Smooth muscle cell (in vitro differentiated cells): ENCODE measurements around the gene ZNF287. TPM values are rescaled to one million over a fixed set of nuclear protein-coding genes. Genes with fewer than 3 reads are reported as not detected.

Source experiments
- DNase-seq: peaks from one replicate; lab custom pipeline; 2025; ENCODE audit not compliant: unreplicated experiment; lab: John Stamatoyannopoulos, UW
- H2AFZ ChIP-seq: fragments of 200-600 bp; sonication (generic); 2 replicates; pipeline ENCODE4 v1.6.0; 2016; ENCODE audit warnings: antibody characterized with exemption, low read depth, mild to moderate bottlenecking
- H3F3A ChIP-seq: fragments of 200-600 bp; sonication (generic); 2 replicates; pipeline ENCODE4 v1.6.0; 2017; ENCODE audit warnings: antibody characterized with exemption, low read depth
- H3K27ac ChIP-seq: fragments of 200-600 bp; sonication (generic); 2 replicates; pipeline ENCODE4 v1.5.1; 2016; ENCODE audit warnings: low read depth, mild to moderate bottlenecking
- H3K27me3 ChIP-seq: fragments of 200-600 bp; sonication (generic); 2 replicates; pipeline ENCODE4 v1.6.1; 2016; ENCODE audit warnings: low read depth, mild to moderate bottlenecking
- H3K36me3 ChIP-seq: fragments of 200-600 bp; sonication (generic); 2 replicates; pipeline ENCODE4 v1.5.1; 2016; ENCODE audit warnings: low read depth
- H3K4me1 ChIP-seq: fragments of 200-600 bp; sonication (generic); 2 replicates; pipeline ENCODE4 v1.5.1; 2016; ENCODE audit warnings: low read depth
- H3K4me2 ChIP-seq: fragments of 200-600 bp; sonication (generic); 2 replicates; pipeline ENCODE4 v1.6.0; 2016; ENCODE audit warnings: mild to moderate bottlenecking
- H3K4me3 ChIP-seq: fragments of 200-600 bp; sonication (generic); 2 replicates; pipeline ENCODE4 v1.5.1; 2016; ENCODE audit warnings: mild to moderate bottlenecking
- H3K79me2 ChIP-seq: fragments of 200-600 bp; sonication (generic); 2 replicates; pipeline ENCODE4 v1.6.0; 2016; ENCODE audit warnings: low read depth, mild to moderate bottlenecking
- H3K9ac ChIP-seq: fragments of 200-600 bp; sonication (generic); 2 replicates; pipeline ENCODE4 v1.6.0; 2016; ENCODE audit warnings: low read depth
- H3K9me3 ChIP-seq: fragments of 200-600 bp; sonication (generic); replicated peaks from 2 replicates; pipeline ENCODE4 v1.5.1; 2016; ENCODE audit warnings: low read depth
- H4K20me1 ChIP-seq: fragments of 200-600 bp; sonication (generic); 2 replicates; pipeline ENCODE4 v1.6.0; 2016; ENCODE audit warnings: low read depth
- WGBS: methylation state at CpG from one replicate; pipeline ENCODE4 v1.1.7; 2016; ENCODE audit warnings: low lambda C conversion rate; 5-methylcytosine and 5-hydroxymethylcytosine counted together
- polyA plus RNA-seq: library from polyadenylated mRNA; unstranded; fragments of >200 nt; fragmentation: Nextera tagmentation; extraction: Ambion mirVana; gene quantifications from 2 replicates; pipeline ENCODE4 v1.2.1, GENCODE V29; 2016
- total RNA-seq: library from RNA; depleted of rRNA; stranded (reverse); fragments of >200 nt; gene quantifications from 2 replicates; pipeline ENCODE4 v1.2.3, GENCODE V29; 2014
- TF ChIP-seq, protein P1 (sequence below): fragments of 200-600 bp; sonication (generic); IDR thresholded peaks from 2 replicates; pipeline ENCODE4 v1.5.1; 2017; ENCODE audit warnings: borderline replicate concordance, mild to moderate bottlenecking, antibody characterized with exemption; ENCODE audit not compliant: insufficient read depth, poor library complexity, severe bottlenecking

The ZNF287 gene
- total and polyA plus RNA-seq, 2 experiments from 2014 or later, result 17.7 to 25.8 TPM

DNA sequence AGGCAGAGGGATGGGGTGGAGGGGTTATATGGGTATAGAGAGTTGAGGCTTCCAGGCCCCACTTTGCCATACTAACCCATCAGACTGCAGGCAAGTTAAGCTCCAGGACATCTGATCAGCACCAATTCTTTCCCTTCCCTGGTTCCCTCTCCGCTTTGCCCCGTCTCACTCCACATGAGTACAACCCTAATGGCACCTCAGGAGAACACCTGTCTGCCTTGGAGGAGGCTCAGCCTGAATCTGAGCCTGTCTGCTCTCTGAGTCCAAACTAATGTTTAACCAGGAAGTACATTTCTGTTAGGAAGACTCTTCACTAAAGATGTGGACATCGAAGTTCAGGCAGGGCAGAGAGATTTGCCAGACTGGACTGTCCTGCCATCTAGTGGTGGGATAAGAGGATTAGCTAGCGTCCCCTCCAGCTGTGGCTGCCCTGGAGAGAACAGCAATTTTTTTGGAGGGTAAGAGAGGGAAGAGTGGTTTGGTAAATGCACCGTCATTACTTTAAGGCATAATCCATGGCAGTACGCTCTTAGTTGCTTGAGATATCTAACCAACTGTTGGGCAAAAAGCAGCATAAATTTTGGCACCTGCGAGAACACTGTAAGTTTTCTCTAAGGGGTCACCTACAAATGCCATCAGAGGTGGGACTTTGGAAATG lies 47.8 kb downstream of the ZNF287 start:
- no peak overlapping the region for H3K9ac ChIP-seq
- no peak overlapping the region for H3K4me3 ChIP-seq
- H3K27ac ChIP-seq, result no peak overlapping the region
- peak overlapping the region; percentile 82 for H2AFZ ChIP-seq
- TF ChIP-seq, protein P1, sequence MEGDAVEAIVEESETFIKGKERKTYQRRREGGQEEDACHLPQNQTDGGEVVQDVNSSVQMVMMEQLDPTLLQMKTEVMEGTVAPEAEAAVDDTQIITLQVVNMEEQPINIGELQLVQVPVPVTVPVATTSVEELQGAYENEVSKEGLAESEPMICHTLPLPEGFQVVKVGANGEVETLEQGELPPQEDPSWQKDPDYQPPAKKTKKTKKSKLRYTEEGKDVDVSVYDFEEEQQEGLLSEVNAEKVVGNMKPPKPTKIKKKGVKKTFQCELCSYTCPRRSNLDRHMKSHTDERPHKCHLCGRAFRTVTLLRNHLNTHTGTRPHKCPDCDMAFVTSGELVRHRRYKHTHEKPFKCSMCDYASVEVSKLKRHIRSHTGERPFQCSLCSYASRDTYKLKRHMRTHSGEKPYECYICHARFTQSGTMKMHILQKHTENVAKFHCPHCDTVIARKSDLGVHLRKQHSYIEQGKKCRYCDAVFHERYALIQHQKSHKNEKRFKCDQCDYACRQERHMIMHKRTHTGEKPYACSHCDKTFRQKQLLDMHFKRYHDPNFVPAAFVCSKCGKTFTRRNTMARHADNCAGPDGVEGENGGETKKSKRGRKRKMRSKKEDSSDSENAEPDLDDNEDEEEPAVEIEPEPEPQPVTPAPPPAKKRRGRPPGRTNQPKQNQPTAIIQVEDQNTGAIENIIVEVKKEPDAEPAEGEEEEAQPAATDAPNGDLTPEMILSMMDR, result peak; percentile 88
- peaks cover 7% of the 10 kb centered on the region for H3K4me1 ChIP-seq
- 41% methylated on average over 7 of the region's 7 CpGs for WGBS
- H3K9me3 ChIP-seq, result no peaks in the 10 kb centered on the region
- no peaks in the 10 kb centered on the region for H3K79me2 ChIP-seq
- no peaks in the 10 kb centered on the region for H4K20me1 ChIP-seq
- no peak for DNase-seq
- no peak overlapping the region for H3K4me2 ChIP-seq
- H3F3A ChIP-seq, result no peaks in the 10 kb centered on the region
- no peaks in the 10 kb centered on the region for H3K36me3 ChIP-seq
- no peaks in the 10 kb centered on the region for H3K27me3 ChIP-seq

DNA sequence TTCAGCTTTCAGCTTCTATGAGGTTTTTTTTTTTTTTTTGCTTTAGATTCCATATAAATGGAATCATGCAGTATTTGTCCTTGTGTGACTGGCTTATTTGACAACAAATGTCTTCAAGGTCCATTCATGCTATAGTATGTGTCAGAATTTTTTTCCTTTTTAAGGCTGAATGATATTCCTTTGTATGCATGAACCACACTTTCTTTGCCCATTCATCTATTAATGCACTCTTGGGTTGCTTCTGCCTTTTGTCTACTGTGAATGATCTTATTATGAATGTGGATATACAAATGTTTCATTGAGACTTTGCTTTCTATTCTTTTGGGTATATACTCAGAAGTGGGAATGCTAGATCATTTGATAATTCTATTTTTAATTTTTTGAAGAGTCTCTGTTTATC lies 50.0 kb downstream of the ZNF287 start:
- Histone ChIP-seq H2AFZ (no peak overlapping the region), H3K9ac (no peak overlapping the region), H3F3A (no peaks in the 10 kb centered on the region), H3K36me3 (no peaks in the 10 kb centered on the region), H3K4me2 (no peak overlapping the region), H3K9me3 (no peaks in the 10 kb centered on the region), H3K27me3 (no peaks in the 10 kb centered on the region), H3K27ac (no peak overlapping the region), H3K79me2 (no peaks in the 10 kb centered on the region), H3K4me3 (no peak overlapping the region), H4K20me1 (no peaks in the 10 kb centered on the region), H3K4me1 (peaks cover 8% of the 10 kb centered on the region)
- TF ChIP-seq, protein P1, result no peak
- DNase-seq, result no peak

DNA sequence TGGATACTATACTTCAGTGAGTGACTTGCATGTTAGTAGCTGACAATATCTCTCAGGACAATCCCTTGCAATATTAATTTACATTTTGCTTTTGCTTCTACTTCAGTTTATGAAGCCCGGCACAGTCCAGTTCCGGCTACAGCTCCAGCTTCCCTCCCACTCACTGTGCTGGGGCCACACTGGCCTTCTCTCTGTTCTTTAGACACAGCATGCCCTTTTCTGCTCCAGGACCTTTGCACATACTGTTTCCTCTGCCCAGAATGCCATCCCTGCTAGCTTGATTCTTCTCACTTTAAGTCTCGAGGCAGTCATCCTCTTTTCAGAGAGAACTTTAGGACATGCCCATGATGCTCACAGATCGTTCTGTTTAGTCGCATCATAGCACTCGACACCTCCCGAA lies 51.5 kb downstream of the ZNF287 start:
- Histone ChIP-seq H3K27ac (no peak overlapping the region), H3K27me3 (no peaks in the 10 kb centered on the region), H3K9me3 (no peaks in the 10 kb centered on the region), H3K4me2 (no peak overlapping the region), H4K20me1 (no peaks in the 10 kb centered on the region), H2AFZ (no peak overlapping the region), H3K79me2 (no peaks in the 10 kb centered on the region), H3K4me3 (no peak overlapping the region), H3K4me1 (peaks cover 10% of the 10 kb centered on the region), H3F3A (no peaks in the 10 kb centered on the region), H3K36me3 (no peaks in the 10 kb centered on the region), H3K9ac (no peak overlapping the region)
- DNase-seq, result no peak
- TF ChIP-seq, protein P1, result no peak
- 85% methylated on average over 7 of the region's 7 CpGs for WGBS

DNA sequence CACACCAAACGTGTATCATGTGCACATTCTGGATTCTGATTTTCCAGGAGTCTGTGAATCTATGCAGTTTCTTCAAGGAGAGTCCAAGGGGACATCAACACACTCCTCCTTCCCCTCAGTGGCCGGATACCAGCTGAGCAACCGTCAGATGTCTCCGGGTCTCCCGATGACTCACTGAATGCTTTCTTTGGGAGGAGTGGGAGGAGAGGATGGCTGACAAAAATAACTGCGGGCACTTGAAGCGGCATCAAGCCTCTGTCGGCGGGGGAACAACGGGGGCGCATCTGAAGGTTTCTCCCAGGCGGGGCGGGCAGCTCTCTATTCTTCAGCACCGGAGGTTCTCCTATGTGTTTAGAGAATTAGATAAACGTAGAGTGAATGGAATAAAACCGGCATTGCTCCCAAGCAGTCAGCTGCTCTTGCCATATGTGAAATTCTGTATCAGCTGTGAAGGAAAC lies 52.4 kb downstream of the ZNF287 start:
- Histone ChIP-seq H4K20me1 (no peaks in the 10 kb centered on the region), H3K9ac (no peak overlapping the region), H3K27ac (peak overlapping the region; percentile 65), H3K36me3 (no peaks in the 10 kb centered on the region), H2AFZ (peak overlapping the region; percentile 61), H3K9me3 (no peaks in the 10 kb centered on the region), H3K27me3 (no peaks in the 10 kb centered on the region), H3K79me2 (no peaks in the 10 kb centered on the region), H3K4me1 (peaks cover 15% of the 10 kb centered on the region), H3K4me3 (peak overlapping the region; percentile 18), H3F3A (no peaks in the 10 kb centered on the region), H3K4me2 (peak overlapping the region; percentile 79)
- TF ChIP-seq, protein P1, result no peak
- no peak for DNase-seq
- 12% methylated on average over 16 of the region's 16 CpGs for WGBS
